Kidney epithelial cell (primary cell): ENCODE data around the gene EIF2B2. TPM values are rescaled to one million over a fixed set of nuclear protein-coding genes. Genes with fewer than 3 reads are reported as not detected.

Experiments
- DNase-seq: peaks from one replicate; pipeline ENCODE4 v3.0.0-alpha.2; 2010; ENCODE audit warnings: low read depth
- H3K27me3 ChIP-seq: 2 replicates; pipeline ENCODE4 v1.6.0; 2011; ENCODE audit warnings: low read length; ENCODE audit not compliant: control insufficient read depth, insufficient read depth
- H3K36me3 ChIP-seq: 2 replicates; pipeline ENCODE4 v1.5.1; 2011; ENCODE audit warnings: low read length; ENCODE audit not compliant: control insufficient read depth, insufficient read depth
- H3K4me3 ChIP-seq: 2 replicates; pipeline ENCODE4 v1.5.1; 2011; ENCODE audit warnings: low read depth, mild to moderate bottlenecking, control low read depth, low read length
- total RNA-seq: library from RNA; depleted of rRNA; stranded (reverse); fragments of >200 nt; gene quantifications from 2 replicates; pipeline ENCODE4 v1.2.3, GENCODE V29; 2015
- TF ChIP-seq, protein P1 (sequence below): IDR thresholded peaks from 2 replicates; pipeline ENCODE4 v1.5.1; 2011; ENCODE audit warnings: mild to moderate bottlenecking, moderate library complexity, low read length, control low read depth, inconsistent platforms; ENCODE audit not compliant: insufficient read depth, poor library complexity, severe bottlenecking

EIF2B2 gene
- total RNA-seq, 1 donor from 2014 or later: 78.6 TPM

- no peak for DNase-seq
Measured at GRCh38 chr14:74976264-74977113, 26.2 kb upstream of the EIF2B2 start.

DNA sequence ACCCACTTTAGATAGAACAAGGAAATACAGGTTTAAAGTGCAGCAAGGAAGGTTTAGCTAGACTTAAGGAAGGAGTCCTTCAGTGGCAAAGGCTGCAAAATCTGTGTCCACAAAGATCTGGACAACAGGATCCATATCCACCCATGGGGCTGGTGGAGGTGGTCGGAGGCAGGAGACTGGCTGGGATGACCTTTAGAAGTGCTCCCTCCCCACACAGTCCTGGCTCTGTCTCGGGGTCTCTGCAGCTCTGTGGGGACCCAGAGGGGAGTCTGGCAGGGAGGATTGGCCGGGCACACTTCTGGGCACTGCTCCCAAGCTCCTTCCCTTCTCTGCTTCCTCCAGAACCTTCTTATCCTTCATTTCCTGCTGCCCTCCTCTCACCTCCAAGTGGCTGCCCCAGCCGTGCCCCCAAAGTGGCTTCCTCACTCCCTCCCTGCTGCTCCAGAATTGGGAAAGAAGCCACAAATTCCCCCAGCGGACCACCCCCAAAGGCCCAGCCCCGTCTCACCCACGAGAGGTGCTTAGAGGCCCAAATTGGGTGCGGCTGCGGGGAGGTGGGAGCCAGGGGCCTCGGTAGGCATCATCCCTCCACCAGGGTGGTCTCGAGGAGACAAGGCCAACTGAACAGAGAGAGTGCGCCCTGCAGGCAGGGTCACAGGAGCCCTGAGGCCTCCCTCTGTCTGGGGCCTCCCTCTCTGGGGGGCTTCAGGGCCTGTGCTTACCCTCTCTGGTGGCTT is 25.4 kb upstream of the EIF2B2 start:
- no peaks in the 10 kb centered on the region for H3K36me3 ChIP-seq
- H3K4me3 ChIP-seq: no peak overlapping the region
- no peak for DNase-seq
- H3K27me3 ChIP-seq: no peaks in the 10 kb centered on the region
- TF ChIP-seq, protein P1, sequence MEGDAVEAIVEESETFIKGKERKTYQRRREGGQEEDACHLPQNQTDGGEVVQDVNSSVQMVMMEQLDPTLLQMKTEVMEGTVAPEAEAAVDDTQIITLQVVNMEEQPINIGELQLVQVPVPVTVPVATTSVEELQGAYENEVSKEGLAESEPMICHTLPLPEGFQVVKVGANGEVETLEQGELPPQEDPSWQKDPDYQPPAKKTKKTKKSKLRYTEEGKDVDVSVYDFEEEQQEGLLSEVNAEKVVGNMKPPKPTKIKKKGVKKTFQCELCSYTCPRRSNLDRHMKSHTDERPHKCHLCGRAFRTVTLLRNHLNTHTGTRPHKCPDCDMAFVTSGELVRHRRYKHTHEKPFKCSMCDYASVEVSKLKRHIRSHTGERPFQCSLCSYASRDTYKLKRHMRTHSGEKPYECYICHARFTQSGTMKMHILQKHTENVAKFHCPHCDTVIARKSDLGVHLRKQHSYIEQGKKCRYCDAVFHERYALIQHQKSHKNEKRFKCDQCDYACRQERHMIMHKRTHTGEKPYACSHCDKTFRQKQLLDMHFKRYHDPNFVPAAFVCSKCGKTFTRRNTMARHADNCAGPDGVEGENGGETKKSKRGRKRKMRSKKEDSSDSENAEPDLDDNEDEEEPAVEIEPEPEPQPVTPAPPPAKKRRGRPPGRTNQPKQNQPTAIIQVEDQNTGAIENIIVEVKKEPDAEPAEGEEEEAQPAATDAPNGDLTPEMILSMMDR: no peak

More at GRCh38 chr14:74976264-74977113, 26.2 kb upstream of the EIF2B2 start:
- no peaks in the 10 kb centered on the region for H3K27me3 ChIP-seq
- TF ChIP-seq, protein P1: no peak
- no peak overlapping the region for H3K4me3 ChIP-seq
- no peaks in the 10 kb centered on the region for H3K36me3 ChIP-seq

- no peak for DNase-seq
- no peaks in the 10 kb centered on the region for H3K36me3 ChIP-seq
- H3K4me3 ChIP-seq: no peak overlapping the region
- no peaks in the 10 kb centered on the region for H3K27me3 ChIP-seq
- TF ChIP-seq, protein P1: no peak
Measured at GRCh38 chr14:74977901-74978385, 24.8 kb upstream of the EIF2B2 start.

- TF ChIP-seq, protein P1: no peak
- no peak for DNase-seq
Measured at GRCh38 chr14:74978416-74978947, 24.2 kb upstream of the EIF2B2 start.

GRCh38 chr14:74979029-74979428 is 23.7 kb upstream of the EIF2B2 start:
- Histone ChIP-seq H3K27me3 (no peaks in the 10 kb centered on the region), H3K4me3 (no peak overlapping the region), H3K36me3 (no peaks in the 10 kb centered on the region)
- TF ChIP-seq, protein P1: no peak
- DNase-seq: no peak

More at GRCh38 chr14:74978416-74978947, 24.2 kb upstream of the EIF2B2 start:
- H3K27me3 ChIP-seq: no peaks in the 10 kb centered on the region
- no peak overlapping the region for H3K4me3 ChIP-seq
- no peaks in the 10 kb centered on the region for H3K36me3 ChIP-seq
